HG02970 (cell line): ENCODE data around the gene LMAN2.

Experiments
- ATAC-seq: cut with Tn5 transposase; IDR thresholded peaks from one replicate; pipeline ENCODE4 v1.9.1; 2021; ENCODE audit warnings: mild to moderate bottlenecking, moderate library complexity, moderate number of reproducible peaks; ENCODE audit not compliant: unreplicated experiment, low FRiP score

LMAN2 gene

GRCh38 chr5:177294632-177295031, 56.8 kb downstream of the LMAN2 start:
- no peak for ATAC-seq

- no peak for ATAC-seq
Measured at GRCh38 chr5:177293819-177294581, 57.5 kb downstream of the LMAN2 start.

- ATAC-seq, result no peak
Measured at GRCh38 chr5:177291735-177292134, 59.7 kb downstream of the LMAN2 start.

DNA sequence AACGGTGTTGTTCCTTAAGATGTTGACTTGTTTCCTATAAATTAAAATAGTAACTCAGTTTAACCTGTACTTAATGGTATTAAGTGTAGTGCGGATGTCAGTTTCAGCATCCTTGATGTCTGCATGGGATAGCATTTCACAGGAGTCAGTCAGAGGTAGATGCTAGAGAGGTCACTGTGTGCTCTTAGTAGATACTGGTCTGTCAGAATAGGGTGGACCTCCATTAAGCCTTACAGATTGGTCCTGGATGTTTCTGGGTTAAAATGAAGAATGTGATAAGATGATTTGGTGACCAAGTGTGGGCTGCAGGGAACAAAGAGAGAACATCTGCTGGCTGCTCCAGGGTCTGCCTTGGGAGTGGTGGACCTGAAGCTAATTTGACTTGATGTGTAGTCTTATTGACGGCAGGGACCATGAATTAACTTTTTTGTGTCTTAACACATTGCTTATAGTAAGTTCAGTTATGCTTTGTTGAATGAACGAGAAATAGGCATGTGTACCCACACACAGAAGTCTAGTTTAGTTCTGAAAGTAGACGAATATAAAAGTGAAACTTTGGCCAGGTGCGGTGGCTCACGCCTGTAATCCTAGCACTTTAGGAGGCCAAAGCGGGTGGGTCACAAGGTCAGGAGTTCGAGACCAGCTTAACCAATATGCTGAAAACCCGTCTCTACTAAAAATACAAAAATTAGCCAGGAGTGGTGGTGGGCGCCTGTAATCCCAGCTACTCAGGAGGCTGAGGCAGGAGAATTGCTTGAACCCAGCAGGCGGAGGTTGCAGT, 60.5 kb downstream of the LMAN2 start:
- no peak for ATAC-seq

DNA sequence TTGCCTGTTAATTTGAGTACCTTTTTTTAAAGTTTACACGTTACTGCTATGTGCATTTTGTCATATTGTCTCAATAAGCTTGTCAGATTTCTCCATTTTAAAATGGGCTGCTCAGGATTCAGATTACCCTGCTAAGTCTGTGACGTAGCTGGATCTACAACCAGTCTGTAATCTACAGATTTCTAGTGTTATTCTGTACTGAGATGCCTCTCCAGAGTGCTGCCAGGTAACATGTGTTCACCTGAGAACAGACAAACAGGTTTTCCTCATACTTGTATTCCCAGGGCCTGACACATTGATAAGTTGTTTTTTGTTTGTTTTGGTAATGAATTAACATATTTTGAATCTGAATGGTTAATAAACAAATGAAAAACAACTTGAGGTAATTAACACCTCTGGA, 63.3 kb downstream of the LMAN2 start:
- ATAC-seq, result no peak
